Kidney (tissue), 14 donors: ENCODE results near the gene HRH3. TPM values are rescaled to one million over a fixed set of nuclear protein-coding genes. Genes with fewer than 3 reads are reported as not detected.

Source experiments
- DNase-seq, 5 donors: peaks; one replicate each; pipeline ENCODE4 v3.0.0-alpha.2; 2013 to 2020
- FAIRE-seq: peaks from 2 replicates; lab custom pipeline; 2012; peaks lifted over from hg19 to GRCh38; lab: Jason Lieb, UNC
- H3K27ac ChIP-seq, 2 donors: one replicate each; pipeline ENCODE4 v1.7.0; 2013; ENCODE audit warnings: low read depth in 2 of 2, low read length in 2 of 2, inconsistent platforms in 1 of 2
- H3K27me3 ChIP-seq: one replicate; pipeline ENCODE4 v1.7.1; 2013; ENCODE audit warnings: low read length, inconsistent platforms; ENCODE audit not compliant: control insufficient read depth, insufficient read depth
- H3K36me3 ChIP-seq, 3 donors: one replicate each; pipeline versions ENCODE4 v1.7.0 to v1.7.1; 2013; ENCODE audit warnings: low read length in 3 of 3, control low read depth in 1 of 3, inconsistent platforms in 1 of 3; ENCODE audit not compliant: insufficient read depth in 3 of 3, control insufficient read depth in 2 of 3
- H3K4me1 ChIP-seq, 3 donors: one replicate each; pipeline versions ENCODE4 v1.7.0 to v1.7.1; 2013; ENCODE audit warnings: low read length in 3 of 3, inconsistent platforms in 1 of 3, low read depth in 1 of 3; ENCODE audit not compliant: control insufficient read depth in 2 of 3, insufficient read depth in 2 of 3
- H3K4me3 ChIP-seq, 3 donors: one replicate each; pipeline versions ENCODE4 v1.7.0 to v1.8.1; 2013; ENCODE audit warnings: low read length in 3 of 3, control low read depth in 1 of 3, inconsistent platforms in 1 of 3
- H3K9ac ChIP-seq, 3 donors: one replicate each; pipeline versions ENCODE4 v1.7.0 to v1.7.1; 2013; ENCODE audit warnings: low read length in 3 of 3, control low read depth in 1 of 3, inconsistent platforms in 1 of 3
- H3K9me3 ChIP-seq, 3 donors: one replicate each; pipeline versions ENCODE4 v1.7.0 to v1.7.1; 2013; ENCODE audit warnings: low read length in 3 of 3, control low read depth in 1 of 3, inconsistent platforms in 1 of 3; ENCODE audit not compliant: control insufficient read depth in 2 of 3, insufficient read depth in 1 of 3
- CTCF ChIP-seq: IDR thresholded peaks from 3 replicates; pipeline ENCODE4 v1.5.1; 2012; ENCODE audit warnings: mild to moderate bottlenecking, moderate library complexity, borderline replicate concordance; ENCODE audit not compliant: insufficient read depth; ENCODE audit errors: extremely low read depth
- intact Hi-C: fragments of 100-400 bp; cut with DNase I; formaldehyde crosslinking; loops from one replicate; pipeline ENCODE4 v1.11.1; 2022
- polyA plus RNA-seq: library from polyadenylated mRNA; stranded (reverse); fragments of 350-450 nt; fragmentation: Illumina TruSeq; extraction: RNeasy Lipid Tissue Mini Kit (QIAGEN cat#74804); gene quantifications from one replicate; pipeline ENCODE4 v1.2.3, GENCODE V29; 2014; ENCODE audit warnings: low read depth, low replicate concordance; ENCODE audit not compliant: insufficient read depth
- total RNA-seq: library from RNA; stranded (reverse); fragmentation: NEBNext Ultra II Directional; extraction: Animal tissue kit (Norgen Biotek cat#: 25700); gene quantifications from one replicate; pipeline ENCODE4 v1.2.1, GENCODE V29; 2021
- donor health status: control.
- donor health status: control.
- donor health status: control.
- donor health status: control.
- donor health status: control.
- donor health status: DM: yes; HTN: yes; CAD: no.
- donor health status: Normal renal cell carcinoma (clear cell type).

Gene HRH3
- total and polyA plus RNA-seq, 2 donors from 2014 or later: not detected

DNA sequence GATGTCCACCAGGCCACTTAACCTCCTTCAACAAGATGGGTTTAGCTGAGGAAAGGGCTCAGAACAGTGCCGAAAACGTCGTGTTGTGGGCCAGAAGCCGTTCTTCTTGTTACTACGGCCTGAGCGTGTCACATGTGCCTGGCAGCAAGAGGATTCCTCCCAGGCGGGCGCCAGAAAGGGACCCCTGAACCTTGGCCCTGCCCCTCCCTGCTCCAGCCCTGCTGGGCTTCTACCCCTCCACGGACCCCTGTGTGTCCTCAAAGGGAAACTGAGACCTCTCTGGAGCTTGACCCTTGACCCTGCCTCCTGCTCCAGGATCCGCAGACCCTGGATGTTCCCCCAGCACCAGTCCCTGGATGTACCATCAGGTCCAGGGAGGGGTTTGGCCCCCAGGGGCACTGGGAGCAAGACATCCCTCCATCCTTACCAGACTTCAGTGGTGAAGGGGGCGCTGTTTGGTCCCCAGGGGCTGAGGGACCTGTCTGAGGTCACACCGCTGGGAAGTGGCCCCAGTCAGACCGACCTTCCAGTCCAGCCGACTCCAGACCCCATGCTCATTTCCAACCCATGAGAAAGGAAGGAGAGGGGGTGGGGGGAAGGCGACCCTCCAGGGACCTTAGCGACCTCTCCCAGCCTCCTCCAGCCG, 10.1 kb downstream of the HRH3 start:
- Histone ChIP-seq H3K4me1 (no peaks in the 10 kb centered on the region), H3K27me3 (peaks cover 2% of the 10 kb centered on the region), H3K36me3 (no peaks in the 10 kb centered on the region), H3K4me3 (no peak overlapping the region), H3K27ac (no peak overlapping the region), H3K9me3 (no peaks in the 10 kb centered on the region), H3K9ac (no peak overlapping the region)
- no peak for TF ChIP-seq CTCF
- intact Hi-C loops: no loop called here
- FAIRE-seq (no peak), DNase-seq (peak in 1 of 5 donors; percentile 65)

DNA sequence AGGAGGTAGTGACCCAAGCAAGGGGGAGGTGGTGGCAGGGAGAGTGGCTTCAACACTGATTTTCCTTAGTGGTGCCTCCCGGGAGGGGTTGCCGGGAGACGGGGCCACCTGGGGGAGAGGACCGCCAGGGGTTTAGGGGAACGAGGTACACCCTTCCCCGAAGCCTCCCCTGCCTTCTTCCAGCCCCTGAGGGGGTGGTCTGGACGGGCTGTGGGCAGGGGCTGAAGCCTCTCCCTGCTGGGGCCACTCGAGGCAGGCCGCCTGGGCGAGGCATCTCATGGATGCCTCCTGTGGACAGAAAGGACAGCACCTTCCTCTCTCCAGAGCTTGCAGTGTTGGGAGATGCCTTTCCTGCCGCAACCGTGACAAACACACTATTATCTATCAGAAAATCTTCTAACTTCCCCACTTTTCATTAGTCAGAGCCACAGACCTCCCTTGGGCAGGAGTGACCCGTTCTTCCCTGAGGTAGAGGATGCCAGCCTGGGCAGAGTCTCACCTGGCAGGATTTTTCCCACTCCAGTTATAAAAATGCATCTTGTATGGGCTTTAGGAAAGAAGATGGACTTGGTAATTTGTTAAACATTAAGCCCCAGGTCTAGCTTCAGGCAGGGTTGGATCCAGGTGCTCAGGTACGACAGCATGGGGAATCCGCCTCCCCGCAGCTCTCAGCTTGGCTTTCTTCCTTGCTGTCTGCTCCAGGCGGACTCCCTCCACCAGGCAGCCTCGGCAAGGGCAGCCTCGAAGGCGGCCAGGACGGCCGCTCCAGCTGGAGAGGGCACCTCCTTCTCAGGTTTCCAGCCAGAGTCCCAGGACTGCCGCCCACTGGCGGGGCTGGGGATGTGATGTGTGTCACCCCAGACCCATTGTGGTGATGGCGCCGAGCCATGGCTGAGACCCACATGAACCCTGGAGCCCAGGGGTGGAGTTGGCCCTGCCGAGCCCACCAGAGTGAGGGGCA, 11.0 kb downstream of the HRH3 start:
- Histone ChIP-seq H3K36me3 (no peaks in the 10 kb centered on the region), H3K4me3 (no peak overlapping the region), H3K9me3 (no peaks in the 10 kb centered on the region), H3K27me3 (no peaks in the 10 kb centered on the region), H3K27ac (no peak overlapping the region), H3K9ac (no peak overlapping the region), H3K4me1 (no peaks in the 10 kb centered on the region)
- intact Hi-C loops: no loop called here
- DNase-seq (peak in 3 of 5 donors; percentile 23 to 71 (median 24)), FAIRE-seq (no peak)
- TF ChIP-seq CTCF: no peak

- DNase-seq (peak in 2 of 5 donors; percentile 22 to 59), FAIRE-seq (no peak)
- no peak overlapping the region for H3K4me3 ChIP-seq
- TF ChIP-seq CTCF: no peak
- no peak overlapping the region for H3K27ac ChIP-seq
- H3K4me1 ChIP-seq: no peaks in the 10 kb centered on the region
- no peak overlapping the region for H3K9ac ChIP-seq
- intact Hi-C loops: no loop called here
- H3K27me3 ChIP-seq: no peaks in the 10 kb centered on the region
- H3K9me3 ChIP-seq: no peaks in the 10 kb centered on the region
- H3K36me3 ChIP-seq: no peaks in the 10 kb centered on the region
Measured at GRCh38 chr20:62208061-62208794, 11.8 kb downstream of the HRH3 start.
